Measurements from ENCODE around the gene HAS3.
"Not testable (repeated sequence)": the region's sequence is repeated elsewhere in the genome, so short reads cannot be mapped to it uniquely, and the experiment has no call there.

DNA sequence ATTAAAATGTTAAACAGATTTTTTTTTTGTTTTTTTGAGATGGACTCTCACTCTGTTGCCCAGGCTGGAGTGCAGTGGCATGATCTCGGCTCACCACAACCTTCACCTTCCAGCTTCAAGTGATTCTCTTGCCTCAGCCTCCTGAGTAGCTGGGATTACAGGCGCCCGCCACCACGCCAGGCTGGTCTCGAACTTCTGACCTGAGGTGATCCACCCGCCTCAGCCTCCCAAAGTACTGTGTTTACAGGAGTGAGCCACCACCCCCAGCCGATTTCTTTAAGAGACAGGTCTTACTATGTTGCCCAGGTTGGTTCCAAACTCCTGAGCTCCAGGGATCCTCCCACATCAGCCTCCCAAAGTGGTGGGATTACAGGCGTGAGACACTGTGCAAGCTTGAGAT, 19.0 kb downstream of the HAS3 start:
- TF ChIP-seq POLR2A (IDR thresholded peaks at IDR 0.05; ENCODE audit: low read length); GATA1 (IDR thresholded peaks at IDR 0.05; ENCODE audit: low read depth, low read length): not testable (repeated sequence)

Data from erythroblast (primary cell).